ENCODE results near the gene MOG.

- TF ChIP-seq CTCF (IDR thresholded peaks at IDR 0.05): no peak
- no peak for TF ChIP-seq EZH2 (IDR thresholded peaks at IDR 0.05; ENCODE audit: borderline replicate concordance, insufficient read depth, low read depth, low read length, poor library complexity, severe bottlenecking)
These were observed 16.3 kb downstream of the MOG start for GRCh38 chr6:29673161-29673560.

Data from B cell (primary cell).